Ascending aorta (tissue), 2 donors: ENCODE data around the gene PARD3B. TPM values are rescaled to one million over a fixed set of nuclear protein-coding genes. Genes with fewer than 3 reads are reported as not detected.

Experiments
- DNase-seq, 2 donors: peaks; one replicate each; pipeline ENCODE4 v3.0.0-alpha.2; 2019; ENCODE audit warnings: low spot score in 2 of 2
- H3K27ac ChIP-seq, 2 donors: fragments of 200-600 bp; sonication (generic); one replicate each; pipeline ENCODE4 v1.5.1; 2016 to 2017; ENCODE audit warnings: mild to moderate bottlenecking in 1 of 2
- H3K27me3 ChIP-seq: fragments of 200-600 bp; sonication (generic); one replicate; pipeline ENCODE4 v1.5.1; 2017
- H3K36me3 ChIP-seq, 2 donors: fragments of 200-600 bp; sonication (generic); one replicate each; pipeline ENCODE4 v1.5.1; 2016
- H3K4me1 ChIP-seq, 2 donors: fragments of 200-600 bp; sonication (generic); one replicate each; pipeline ENCODE4 v1.5.1; 2016 to 2017; ENCODE audit warnings: mild to moderate bottlenecking in 1 of 2
- H3K4me3 ChIP-seq, 2 donors: fragments of 200-600 bp; sonication (generic); one replicate each; pipeline ENCODE4 v1.5.1; 2016 to 2017; ENCODE audit warnings: mild to moderate bottlenecking in 1 of 2
- H3K9me3 ChIP-seq, 2 donors: fragments of 200-600 bp; sonication (generic); one replicate each; pipeline ENCODE4 v1.5.1; 2016
- intact Hi-C: fragments of 100-400 bp; cut with DNase I; formaldehyde crosslinking; loops from one replicate; pipeline ENCODE4 v1.15.1; 2023
- total RNA-seq: library from RNA; depleted of rRNA; stranded (reverse); fragments of >200 nt; gene quantifications from one replicate; pipeline ENCODE4 v1.1.0, GENCODE V29; 2016
- TF ChIP-seq, protein P1 (sequence below), 3 experiments: fragments of 200-600 bp in 2 of 3; fragments of 450-650 bp in 1 of 3; sonication (generic) in 2 of 3; IDR thresholded peaks; one replicate each; pipeline ENCODE4 v1.5.1; 2016 to 2019; ENCODE audit warnings: antibody characterized with exemption in 3 of 3, mild to moderate bottlenecking in 1 of 3, moderate library complexity in 1 of 3

PARD3B gene
- total RNA-seq, 1 donor from 2014 or later: 9.5 TPM

DNA sequence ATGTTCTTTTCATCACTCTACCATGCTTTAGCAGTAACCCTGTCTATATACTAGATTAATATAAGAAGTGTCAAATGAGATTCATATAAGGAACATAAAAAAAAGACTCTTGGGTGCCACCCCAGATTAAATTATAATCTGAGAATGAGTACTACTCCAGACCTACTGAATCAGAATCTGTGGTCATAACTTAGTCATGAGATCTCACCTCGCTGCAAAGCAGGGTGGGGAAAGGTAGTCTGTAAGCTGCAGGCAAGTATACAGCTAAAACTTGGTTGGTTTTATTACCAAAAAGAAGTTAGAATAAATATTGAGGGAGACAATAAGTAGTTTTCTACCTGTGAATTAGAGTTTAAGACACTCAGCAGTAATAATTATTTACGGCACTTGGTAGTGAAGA lies 175.6 kb downstream of the PARD3B start:
- Histone ChIP-seq H3K27me3 (no peaks in the 10 kb centered on the region), H3K9me3 (no peaks in the 10 kb centered on the region), H3K4me3 (no peak overlapping the region), H3K27ac (no peak overlapping the region), H3K4me1 (no peaks in the 10 kb centered on the region), H3K36me3 (no peaks in the 10 kb centered on the region)
- TF ChIP-seq, protein P1, sequence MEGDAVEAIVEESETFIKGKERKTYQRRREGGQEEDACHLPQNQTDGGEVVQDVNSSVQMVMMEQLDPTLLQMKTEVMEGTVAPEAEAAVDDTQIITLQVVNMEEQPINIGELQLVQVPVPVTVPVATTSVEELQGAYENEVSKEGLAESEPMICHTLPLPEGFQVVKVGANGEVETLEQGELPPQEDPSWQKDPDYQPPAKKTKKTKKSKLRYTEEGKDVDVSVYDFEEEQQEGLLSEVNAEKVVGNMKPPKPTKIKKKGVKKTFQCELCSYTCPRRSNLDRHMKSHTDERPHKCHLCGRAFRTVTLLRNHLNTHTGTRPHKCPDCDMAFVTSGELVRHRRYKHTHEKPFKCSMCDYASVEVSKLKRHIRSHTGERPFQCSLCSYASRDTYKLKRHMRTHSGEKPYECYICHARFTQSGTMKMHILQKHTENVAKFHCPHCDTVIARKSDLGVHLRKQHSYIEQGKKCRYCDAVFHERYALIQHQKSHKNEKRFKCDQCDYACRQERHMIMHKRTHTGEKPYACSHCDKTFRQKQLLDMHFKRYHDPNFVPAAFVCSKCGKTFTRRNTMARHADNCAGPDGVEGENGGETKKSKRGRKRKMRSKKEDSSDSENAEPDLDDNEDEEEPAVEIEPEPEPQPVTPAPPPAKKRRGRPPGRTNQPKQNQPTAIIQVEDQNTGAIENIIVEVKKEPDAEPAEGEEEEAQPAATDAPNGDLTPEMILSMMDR (IDR thresholded peaks at IDR 0.05): no peak
- no peak for DNase-seq
- intact Hi-C loops: no loop called here

DNA sequence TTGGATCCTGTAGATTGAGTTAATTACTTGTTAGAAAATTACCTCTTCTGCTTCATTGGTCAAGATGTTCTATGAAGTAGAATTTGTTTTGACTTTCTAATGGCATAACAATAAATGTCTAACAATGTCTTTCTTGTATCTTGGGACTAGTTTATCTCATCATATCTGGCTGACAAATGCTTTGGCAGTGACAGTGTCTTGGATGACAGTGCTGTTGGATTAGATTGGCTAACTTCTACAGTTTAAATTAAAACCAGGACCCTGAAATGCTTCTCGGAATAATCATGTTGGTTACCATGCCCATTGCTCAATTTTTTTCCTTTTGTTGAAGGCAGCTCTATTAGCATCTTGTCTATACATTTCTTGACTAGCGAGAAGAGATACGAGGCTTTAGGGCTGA lies 176.9 kb downstream of the PARD3B start:
- TF ChIP-seq, protein P1 (IDR thresholded peaks at IDR 0.05): no peak
- Histone ChIP-seq H3K9me3 (no peaks in the 10 kb centered on the region), H3K4me1 (no peaks in the 10 kb centered on the region), H3K4me3 (no peak overlapping the region), H3K27ac (no peak overlapping the region), H3K36me3 (no peaks in the 10 kb centered on the region), H3K27me3 (no peaks in the 10 kb centered on the region)
- intact Hi-C loops: no loop called here
- DNase-seq: no peak

DNA sequence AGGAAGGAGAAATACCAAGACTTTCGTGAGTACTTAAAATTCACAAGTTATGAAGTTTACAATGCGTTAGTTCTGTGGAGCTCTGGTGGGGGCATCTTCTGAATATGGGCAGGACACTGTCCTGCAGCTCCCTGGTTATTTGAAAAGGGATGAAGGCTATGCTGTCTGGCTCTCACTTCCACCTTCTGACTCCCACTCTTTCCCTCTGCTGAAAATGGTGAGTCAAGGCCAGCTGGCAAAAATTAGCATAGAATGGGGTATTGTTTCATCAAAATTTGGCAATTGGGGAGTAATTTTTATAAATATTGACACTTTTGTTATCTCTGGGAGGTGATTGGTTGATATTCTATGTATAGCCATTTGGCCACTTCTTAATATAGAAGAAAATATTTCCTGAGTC lies 177.4 kb downstream of the PARD3B start:
- Histone ChIP-seq H3K27me3 (no peaks in the 10 kb centered on the region), H3K27ac (no peak overlapping the region), H3K9me3 (no peaks in the 10 kb centered on the region), H3K4me1 (no peaks in the 10 kb centered on the region), H3K36me3 (no peaks in the 10 kb centered on the region), H3K4me3 (no peak overlapping the region)
- no peak for DNase-seq
- intact Hi-C loops: no loop called here
- TF ChIP-seq, protein P1 (IDR thresholded peaks at IDR 0.05): no peak

DNA sequence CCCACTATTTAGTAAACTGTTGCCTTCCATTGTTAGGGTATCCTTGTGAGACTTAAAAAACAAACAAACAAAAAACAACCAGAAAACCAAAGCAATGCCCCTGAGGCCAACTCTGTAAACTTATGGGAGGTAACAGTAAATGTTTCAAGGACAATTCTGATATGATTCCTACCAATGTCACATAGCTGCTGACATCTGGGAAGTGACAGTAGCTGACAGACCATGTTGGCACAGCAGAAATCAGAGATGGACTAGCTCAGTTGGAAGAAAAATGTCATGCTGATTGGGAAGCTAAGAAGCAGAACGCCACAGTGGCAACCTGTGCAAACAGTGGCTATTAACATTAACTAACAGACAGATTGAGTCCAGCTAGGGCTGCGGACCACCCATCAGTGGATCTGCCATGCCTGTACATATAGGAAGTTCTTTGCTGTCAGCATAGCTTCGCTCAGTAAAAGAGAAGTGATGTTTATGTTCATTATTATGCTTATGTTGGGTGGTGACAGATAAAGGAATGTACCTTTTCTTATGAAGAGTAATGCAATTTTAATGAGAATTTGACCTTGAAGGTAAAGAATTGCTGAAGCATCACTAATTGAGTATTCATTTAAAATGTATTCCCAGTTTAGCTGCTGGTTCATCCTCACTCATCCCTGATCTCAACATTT lies 180.6 kb downstream of the PARD3B start:
- intact Hi-C loops: no loop called here

DNA sequence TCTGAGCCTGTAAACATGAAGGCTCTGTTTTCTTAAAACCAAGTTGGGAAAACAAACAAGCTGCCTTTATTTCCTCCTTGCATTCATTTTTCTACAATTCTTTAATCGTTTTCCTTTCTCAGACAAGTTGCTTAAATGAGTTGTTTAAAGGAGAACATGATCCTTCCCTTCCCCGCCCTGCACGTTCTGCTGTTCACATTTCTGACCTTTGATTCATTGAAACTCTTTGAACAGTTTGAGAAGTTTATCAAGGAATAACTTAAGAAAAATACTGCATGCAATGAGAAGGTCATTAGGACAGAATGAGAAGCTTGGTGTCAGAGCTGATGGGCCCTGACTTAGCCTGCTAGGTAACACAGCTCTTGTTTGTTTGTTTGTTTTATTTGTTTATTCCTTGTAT lies 181.6 kb downstream of the PARD3B start:
- no peaks in the 10 kb centered on the region for H3K4me1 ChIP-seq
- no peaks in the 10 kb centered on the region for H3K36me3 ChIP-seq
- H3K27ac ChIP-seq: no peak overlapping the region
- DNase-seq: no peak
- no peak overlapping the region for H3K4me3 ChIP-seq
- no peaks in the 10 kb centered on the region for H3K27me3 ChIP-seq
- TF ChIP-seq, protein P1 (IDR thresholded peaks at IDR 0.05): no peak
- H3K9me3 ChIP-seq: no peaks in the 10 kb centered on the region
- intact Hi-C loops: no loop called here

More for the DNA sequence above, 180.6 kb downstream of the PARD3B start:
- no peak for DNase-seq
- H3K36me3 ChIP-seq: no peaks in the 10 kb centered on the region
- H3K9me3 ChIP-seq: no peaks in the 10 kb centered on the region
- H3K4me3 ChIP-seq: no peak overlapping the region
- no peaks in the 10 kb centered on the region for H3K27me3 ChIP-seq
- no peak overlapping the region for H3K27ac ChIP-seq
- TF ChIP-seq, protein P1 (IDR thresholded peaks at IDR 0.05): no peak
- H3K4me1 ChIP-seq: no peaks in the 10 kb centered on the region

DNA sequence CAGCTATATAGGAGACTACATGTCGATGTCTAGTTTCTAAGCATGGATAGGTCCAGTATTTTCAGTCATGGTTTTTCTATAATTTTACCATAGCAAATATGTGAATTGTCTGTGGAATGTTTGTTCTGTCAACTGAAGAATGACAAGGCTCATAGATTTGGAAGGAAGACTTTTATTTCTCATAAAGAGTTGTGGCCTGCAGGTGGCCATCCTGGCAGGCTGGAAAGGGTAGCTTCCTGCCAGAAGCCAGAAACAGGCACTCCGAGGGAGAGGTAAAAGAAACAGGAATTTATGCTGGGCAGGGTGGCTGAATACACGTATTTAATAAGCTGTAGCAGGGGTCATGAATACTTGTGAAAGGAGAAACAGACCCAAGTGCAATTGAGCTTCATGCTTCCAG lies 182.1 kb downstream of the PARD3B start:
- Histone ChIP-seq H3K4me3 (no peak overlapping the region), H3K36me3 (no peaks in the 10 kb centered on the region), H3K27ac (no peak overlapping the region), H3K9me3 (no peaks in the 10 kb centered on the region), H3K27me3 (no peaks in the 10 kb centered on the region), H3K4me1 (no peaks in the 10 kb centered on the region)
- intact Hi-C loops: no loop called here
- TF ChIP-seq, protein P1 (IDR thresholded peaks at IDR 0.05): no peak
- DNase-seq: no peak
